ENCODE results near the gene COG8.

COG8 gene

DNA sequence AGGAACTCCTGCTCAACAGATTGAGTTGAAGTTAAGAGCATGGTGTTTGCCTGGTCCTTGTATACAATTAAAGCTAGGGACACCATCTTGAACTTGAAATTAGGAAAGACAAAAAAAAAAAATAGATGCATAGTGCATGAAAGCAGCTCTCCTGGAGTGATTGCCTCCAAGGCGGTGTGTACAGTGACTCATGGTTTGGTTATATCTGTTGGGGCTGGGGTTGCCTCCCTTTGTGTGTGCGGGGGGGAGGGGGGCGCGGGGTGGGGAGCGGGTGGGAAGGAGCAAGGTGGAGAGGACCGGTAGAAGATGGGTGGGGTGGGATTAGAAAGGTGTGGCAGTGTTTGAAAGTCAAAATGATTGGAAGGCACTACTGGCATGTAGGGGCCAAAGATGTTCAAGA, 8.9 kb upstream of the COG8 start:
- TF ChIP-seq, protein P1, sequence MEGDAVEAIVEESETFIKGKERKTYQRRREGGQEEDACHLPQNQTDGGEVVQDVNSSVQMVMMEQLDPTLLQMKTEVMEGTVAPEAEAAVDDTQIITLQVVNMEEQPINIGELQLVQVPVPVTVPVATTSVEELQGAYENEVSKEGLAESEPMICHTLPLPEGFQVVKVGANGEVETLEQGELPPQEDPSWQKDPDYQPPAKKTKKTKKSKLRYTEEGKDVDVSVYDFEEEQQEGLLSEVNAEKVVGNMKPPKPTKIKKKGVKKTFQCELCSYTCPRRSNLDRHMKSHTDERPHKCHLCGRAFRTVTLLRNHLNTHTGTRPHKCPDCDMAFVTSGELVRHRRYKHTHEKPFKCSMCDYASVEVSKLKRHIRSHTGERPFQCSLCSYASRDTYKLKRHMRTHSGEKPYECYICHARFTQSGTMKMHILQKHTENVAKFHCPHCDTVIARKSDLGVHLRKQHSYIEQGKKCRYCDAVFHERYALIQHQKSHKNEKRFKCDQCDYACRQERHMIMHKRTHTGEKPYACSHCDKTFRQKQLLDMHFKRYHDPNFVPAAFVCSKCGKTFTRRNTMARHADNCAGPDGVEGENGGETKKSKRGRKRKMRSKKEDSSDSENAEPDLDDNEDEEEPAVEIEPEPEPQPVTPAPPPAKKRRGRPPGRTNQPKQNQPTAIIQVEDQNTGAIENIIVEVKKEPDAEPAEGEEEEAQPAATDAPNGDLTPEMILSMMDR (IDR thresholded peaks at IDR 0.05; ENCODE audit: control insufficient read depth, extremely low read depth, insufficient read depth): no peak
- DNase-seq (ENCODE audit: low read depth): no peak
- no peak overlapping the region for H3K4me3 ChIP-seq (ENCODE audit: low read depth, low read length)

DNA sequence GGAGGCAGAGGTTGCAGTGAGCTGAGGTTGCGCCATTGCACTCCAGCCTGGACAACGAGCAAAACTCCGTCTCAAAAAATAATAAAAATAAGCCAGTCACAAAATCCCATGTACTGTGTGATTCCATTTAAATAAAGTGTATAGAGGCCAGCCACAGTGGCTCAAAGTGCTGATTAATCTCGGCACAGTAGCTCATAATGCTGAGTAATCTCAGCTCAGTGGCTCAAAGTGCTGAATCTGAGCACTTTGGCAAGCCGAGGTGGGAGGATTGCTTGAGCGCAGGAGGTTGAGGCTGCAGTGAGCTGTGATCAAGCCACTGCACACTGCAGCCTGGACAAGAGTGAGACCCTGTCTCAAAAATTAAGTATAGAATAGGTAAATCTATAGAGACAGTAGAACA, 7.3 kb upstream of the COG8 start:
- no peak overlapping the region for H3K4me3 ChIP-seq (ENCODE audit: low read depth, low read length)
- TF ChIP-seq, protein P1 (IDR thresholded peaks at IDR 0.05; ENCODE audit: control insufficient read depth, extremely low read depth, insufficient read depth): no peak
- no peak for DNase-seq (ENCODE audit: low read depth)

DNA sequence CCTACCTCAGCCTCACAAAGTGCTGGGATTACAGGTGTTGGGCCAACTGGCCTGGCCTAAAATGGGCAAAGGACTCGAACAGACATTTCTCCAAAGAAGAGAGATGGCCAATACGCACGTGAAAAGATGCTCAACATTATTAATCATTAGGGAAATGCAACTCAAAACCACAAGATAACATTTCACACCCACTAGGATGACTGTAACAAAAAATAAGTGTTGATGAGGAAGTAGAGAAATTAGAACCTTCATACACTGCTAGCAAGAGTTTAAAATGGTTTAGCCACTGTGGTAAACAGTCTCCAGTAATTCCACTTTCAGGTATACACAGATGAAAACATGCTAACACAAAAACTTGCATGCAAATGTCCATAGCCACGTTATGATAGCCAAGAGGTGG, 6.6 kb upstream of the COG8 start:
- DNase-seq (ENCODE audit: low read depth): no peak
- TF ChIP-seq, protein P1 (IDR thresholded peaks at IDR 0.05; ENCODE audit: control insufficient read depth, extremely low read depth, insufficient read depth): no peak
- no peak overlapping the region for H3K4me3 ChIP-seq (ENCODE audit: low read depth, low read length)

DNA sequence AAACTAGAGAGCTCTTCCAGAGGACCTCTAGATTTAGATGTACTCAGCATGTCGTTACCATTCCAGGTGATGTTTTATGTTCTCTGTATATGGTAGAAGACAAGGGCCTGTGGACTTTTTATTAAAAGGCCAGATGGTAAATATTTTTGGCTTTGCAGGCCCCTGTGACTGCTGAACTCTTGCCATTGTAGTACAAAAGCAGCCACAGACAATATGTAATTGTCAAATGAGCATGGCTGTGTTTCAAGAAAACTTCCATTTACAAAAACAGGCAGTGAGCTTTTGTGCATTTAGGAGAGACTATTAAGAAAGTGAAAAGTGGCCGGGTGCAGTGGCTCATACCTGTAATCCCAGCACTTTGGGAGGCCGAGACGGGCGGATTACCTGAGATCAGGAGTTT, 4.8 kb upstream of the COG8 start:
- no peak for DNase-seq (ENCODE audit: low read depth)
- H3K4me3 ChIP-seq (ENCODE audit: low read depth, low read length): no peak overlapping the region
- TF ChIP-seq, protein P1 (IDR thresholded peaks at IDR 0.05; ENCODE audit: control insufficient read depth, extremely low read depth, insufficient read depth): no peak

DNA sequence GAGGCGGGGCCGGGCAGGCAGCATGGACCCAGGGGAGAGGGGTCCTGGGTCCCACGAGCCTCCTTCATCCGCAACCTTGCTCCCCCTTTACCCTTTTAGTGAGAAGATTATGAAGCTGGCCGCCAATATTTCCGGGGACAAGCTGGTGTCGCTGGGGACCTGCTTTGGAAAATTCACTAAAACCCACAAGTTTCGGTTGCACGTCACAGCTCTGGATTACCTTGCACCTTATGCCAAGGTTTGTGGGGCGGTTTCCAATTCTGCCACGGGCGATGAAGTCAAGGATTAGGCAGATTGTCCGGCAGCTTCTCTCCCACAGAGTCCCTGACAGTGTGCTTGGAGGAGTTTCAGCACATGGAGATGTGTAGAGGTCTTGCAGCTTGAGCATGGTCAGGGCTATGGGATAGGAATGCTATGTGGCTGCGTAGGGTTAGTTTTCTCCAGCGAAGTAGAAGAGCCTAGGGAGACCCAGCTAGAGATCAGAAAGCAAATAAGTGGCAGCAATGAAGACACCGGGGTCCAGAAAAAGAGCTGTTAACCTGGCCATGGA, 806 bp upstream of the COG8 start:
- TF ChIP-seq, protein P1 (IDR thresholded peaks at IDR 0.05; ENCODE audit: control insufficient read depth, extremely low read depth, insufficient read depth): no peak
- DNase-seq (ENCODE audit: low read depth): no peak
- peak overlapping the region; percentile 95 for H3K4me3 ChIP-seq (ENCODE audit: low read depth, low read length)

DNA sequence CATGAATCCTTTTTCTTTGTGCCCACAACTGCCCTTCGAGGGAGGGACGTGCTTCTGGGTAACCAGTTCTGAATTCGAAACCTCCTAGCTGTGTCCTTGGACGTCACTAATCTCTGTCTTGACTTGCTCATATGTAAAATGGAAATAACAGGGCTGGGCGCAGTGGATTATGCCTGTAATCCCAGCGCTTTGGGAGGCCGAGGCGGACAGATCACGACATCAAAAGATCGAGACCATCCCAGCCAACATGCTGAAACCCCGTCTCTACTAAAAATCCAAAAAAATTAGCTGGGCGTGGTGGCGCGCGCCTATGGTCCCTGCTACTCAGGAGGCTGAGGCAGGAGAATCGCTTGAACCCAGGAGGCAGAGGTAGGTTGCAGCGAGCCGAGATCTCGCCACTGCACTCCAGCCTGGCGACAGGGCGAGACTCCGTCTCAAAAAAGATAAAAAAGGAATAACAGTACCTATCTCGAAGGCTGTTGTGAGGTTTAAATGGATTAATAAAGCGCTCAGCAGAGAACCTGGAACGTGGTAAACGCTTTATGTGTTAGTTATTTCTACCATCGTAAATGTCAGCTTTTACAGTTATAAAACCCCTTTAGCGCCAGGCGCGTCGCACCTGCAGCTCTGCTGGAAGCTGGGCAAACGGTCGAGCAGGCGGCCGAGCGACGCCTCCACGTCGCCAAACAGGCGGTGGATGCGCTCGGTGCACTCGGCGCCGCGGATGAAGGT, 641 bp downstream of the COG8 start:
- TF ChIP-seq, protein P1 (IDR thresholded peaks at IDR 0.05; ENCODE audit: control insufficient read depth, extremely low read depth, insufficient read depth): no peak
- peak overlapping the region; percentile 95 for H3K4me3 ChIP-seq (ENCODE audit: low read depth, low read length)
- no peak for DNase-seq (ENCODE audit: low read depth)

DNA sequence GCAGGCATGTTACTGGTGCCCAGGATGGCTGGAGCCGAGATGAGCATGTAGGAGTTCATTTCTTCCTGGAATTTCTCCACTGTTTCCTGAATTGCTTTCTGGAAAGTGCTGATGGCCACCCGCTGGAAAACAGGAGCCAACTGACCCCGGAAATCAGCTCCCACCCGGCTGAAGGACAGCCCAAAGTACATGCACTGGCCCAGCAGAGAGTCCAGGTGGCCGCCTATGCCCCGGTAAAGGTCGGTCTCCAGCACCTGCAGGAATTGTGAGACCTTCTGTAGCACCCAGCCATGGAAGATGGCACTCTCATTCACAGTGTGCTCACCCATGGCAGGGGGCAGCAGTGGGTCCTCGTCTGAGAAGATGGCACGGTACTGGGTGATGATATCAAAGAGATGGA, 4.7 kb downstream of the COG8 start:
- TF ChIP-seq, protein P1 (IDR thresholded peaks at IDR 0.05; ENCODE audit: control insufficient read depth, extremely low read depth, insufficient read depth): no peak
- DNase-seq (ENCODE audit: low read depth): no peak
- H3K4me3 ChIP-seq (ENCODE audit: low read depth, low read length): no peak overlapping the region
